Stimulated activated CD4-positive, alpha-beta T cell treated with anti-CD3 and anti-CD28 coated beads, Interleukin-2, amount 100 ng/mL, for 48 hours (primary cell): Measurements from ENCODE around the gene CELF1.

ENCODE experiments used
- DNase-seq, 2 donors: peaks; one replicate each; pipeline ENCODE4 v3.0.0-alpha.2; 2020

The CELF1 gene

DNA sequence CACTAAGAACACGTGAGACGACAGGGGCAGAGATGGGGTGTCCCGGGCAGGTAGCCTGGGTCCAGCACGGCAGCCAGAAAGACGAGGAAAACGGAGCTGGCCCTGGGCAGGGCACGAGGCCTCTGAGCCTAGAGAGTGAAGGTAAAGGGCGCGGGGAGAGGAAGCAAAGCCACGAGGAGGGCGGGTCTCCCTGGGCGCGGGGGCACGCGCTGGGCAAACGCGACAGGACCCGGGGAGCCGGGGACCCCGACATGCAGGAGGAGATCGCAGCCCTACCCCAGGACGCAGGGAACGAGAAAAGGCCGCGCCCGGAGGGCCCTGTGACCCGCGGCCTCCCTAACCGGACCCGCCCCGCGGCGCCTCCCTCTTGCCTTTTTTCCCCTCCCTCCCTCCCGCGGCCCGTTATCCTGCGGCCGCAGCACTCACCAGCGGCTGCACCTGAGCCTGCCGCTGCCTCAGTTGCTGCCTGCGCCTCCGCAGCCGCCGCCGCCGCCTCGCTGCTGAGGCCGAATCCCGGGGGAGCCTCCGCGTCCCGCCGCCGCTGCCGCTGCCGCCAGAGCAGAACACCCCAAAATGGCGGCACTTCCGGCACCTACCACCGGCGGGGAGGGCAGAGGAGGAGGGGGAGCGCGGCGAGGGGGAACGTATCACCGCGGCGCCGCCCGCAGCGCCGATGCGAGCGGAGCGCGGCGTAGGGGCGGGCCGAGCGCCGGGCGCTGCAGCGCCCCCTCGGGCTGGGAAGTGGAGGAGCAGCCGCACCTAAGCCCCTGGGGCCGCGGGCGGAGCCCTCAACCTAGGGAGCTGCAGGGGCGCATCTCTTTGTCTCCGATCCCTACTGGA, at the start of gene CELF1:
Gene CELF1, minus strand, starts transcription at position 567 of the 840 bp plus-strand sequence. CDS start 53,609 bp downstream, outside the sequence.
- DNase-seq, result peak; percentile 90 to 92

DNA sequence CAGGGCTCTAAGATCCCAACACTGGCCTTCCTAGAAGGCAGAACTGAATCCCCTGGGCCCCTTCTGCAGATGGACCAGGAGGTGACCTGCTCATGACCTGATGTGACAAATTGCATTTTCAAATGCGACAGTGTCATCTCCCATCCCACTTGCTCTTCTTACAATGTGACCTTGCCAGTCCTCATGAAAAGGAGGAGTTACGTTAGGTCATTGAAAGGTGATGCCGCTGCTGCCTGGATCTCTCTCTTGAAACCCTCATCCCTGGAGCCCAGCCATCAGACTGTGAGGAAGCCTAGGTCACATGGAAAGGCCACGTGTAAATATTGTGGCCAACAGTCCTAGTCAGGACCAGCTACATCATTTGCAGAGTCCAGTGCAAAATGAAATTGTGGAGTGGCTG, 47.0 kb upstream of the CELF1 start:
- DNase-seq, result no peak

GRCh38 chr11:47595967-47596366, 43.0 kb upstream of the CELF1 start:
- no peak for DNase-seq

DNA sequence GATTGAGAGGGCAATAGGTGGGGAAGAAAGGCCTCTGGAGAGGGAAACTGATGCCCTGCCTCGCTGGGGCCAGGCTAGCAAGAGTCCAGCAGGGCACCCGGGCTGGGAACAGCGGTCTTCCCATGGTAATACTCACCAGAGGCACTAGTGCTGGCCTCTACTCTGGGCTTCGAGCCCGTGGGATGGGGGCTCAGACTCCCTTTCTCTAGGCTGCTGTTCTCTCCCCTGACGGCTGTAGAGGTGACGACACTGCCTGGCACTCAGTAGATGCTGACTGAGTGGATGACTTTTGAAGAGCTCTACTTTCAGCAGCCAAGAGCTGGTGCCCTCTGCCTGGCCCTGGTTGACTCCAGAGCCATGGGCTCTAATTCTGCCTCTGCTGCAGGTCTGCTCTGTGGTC, 42.1 kb upstream of the CELF1 start:
- DNase-seq, result no peak

- no peak for DNase-seq
These were observed 41.3 kb upstream of the CELF1 start, which contains the start of gene C1QTNF4 for GRCh38 chr11:47593934-47594855. Gene C1QTNF4 (minus strand): TSS chr11:47594411. CDS start chr11:47590810, 3,601 bp downstream.

DNA sequence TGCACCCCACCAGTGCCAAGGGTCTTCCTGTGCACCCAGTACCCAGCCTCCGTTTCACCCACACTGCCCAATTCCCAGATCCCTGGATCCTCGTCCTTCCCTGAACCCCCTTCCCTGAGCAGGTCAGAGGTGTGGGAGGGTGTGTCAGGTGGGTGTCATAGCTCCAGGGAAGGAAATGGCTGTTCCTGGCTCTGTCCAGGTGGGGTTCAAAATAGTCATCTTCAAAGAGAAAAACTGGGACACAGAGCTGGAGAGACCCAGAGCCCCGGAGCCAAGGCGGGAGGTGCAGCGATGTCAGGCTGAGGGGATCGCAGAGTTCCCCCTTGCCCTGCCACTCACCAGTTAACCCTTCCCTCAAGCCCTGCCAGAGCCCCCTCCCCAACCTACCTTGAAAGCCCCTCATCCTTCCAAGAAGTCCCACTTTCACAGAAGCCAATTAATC, 40.6 kb upstream of the CELF1 start:
- DNase-seq, result no peak

DNA sequence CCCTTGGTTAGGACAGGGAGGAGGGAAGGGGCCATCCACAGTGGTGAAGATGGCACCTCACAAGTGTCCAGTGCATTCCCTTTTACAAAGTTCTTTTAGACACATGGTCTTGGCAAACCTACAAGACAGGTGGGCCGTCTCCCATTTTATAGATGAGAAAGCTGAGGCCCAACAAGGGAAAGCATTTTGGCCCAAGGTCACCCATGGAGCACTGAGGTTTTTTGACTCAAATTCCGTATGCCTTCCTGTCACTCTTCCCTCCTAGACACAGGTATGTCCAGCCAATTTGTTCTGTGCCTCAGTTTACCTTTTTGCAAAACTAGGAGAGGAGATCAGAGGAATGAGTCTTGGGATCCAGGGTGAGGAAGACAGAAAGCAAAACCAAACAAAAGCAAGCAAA, 40.0 kb upstream of the CELF1 start:
- DNase-seq, result no peak

- DNase-seq, result no peak
These were observed 39.3 kb upstream of the CELF1 start for GRCh38 chr11:47592251-47592650.

DNA sequence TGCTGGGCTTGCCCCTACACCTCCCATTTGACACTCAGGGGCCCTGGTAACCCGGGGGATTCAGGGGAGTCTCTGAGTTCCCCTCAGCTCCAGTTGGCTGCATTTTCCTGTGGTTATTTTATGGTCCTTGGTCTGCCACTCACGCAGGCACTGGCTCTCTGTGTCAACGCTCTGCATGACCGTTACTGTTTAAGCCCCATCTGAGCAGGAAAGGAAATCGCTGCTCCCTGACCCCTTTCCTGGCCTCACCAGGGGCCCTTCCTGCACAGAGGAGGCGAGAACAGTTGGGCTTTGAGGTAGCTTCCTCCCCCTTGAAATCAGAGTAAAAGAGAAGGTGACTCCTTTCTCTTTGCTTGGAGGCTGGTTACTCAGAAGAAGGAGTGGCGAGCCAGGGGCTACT, 38.8 kb upstream of the CELF1 start:
- no peak for DNase-seq

GRCh38 chr11:47589977-47590861, 37.3 kb upstream of the CELF1 start:
- no peak for DNase-seq

GRCh38 chr11:47589584-47589976, 36.6 kb upstream of the CELF1 start:
- DNase-seq, result no peak

GRCh38 chr11:47589118-47589517, 36.2 kb upstream of the CELF1 start:
- DNase-seq, result no peak

DNA sequence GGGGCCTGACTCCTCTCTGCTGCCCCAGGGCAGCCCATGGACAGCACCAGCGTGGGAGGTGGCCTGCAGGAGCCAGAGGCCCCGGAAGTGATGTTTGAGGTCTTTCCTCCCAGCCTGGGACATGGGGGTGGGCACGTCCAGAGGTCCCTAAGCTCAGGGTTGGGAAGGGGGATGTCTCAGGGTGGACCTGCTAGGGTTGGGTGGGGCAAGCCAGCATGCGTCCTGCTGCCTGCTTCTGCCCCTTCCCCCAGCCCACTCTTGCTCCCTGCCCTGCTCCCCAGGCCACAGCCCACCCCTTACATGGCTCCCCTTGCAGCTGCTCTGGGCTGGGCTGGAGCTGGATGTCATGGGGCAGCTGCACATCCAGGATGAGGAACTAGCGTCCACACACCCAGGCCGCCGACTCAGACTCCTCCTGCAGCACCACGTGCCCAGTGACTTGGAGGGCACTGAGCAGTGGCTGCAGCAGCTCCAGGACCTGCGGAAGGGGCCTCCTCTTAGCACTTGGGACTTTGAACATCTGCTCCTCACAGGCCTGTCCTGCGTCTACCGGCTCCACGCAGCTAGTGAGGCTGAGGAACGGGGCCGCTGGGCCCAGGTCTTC, 34.9 kb upstream of the CELF1 start:
- DNase-seq, result no peak

- DNase-seq, result no peak
These were observed 34.2 kb upstream of the CELF1 start for GRCh38 chr11:47587039-47587716.

DNA sequence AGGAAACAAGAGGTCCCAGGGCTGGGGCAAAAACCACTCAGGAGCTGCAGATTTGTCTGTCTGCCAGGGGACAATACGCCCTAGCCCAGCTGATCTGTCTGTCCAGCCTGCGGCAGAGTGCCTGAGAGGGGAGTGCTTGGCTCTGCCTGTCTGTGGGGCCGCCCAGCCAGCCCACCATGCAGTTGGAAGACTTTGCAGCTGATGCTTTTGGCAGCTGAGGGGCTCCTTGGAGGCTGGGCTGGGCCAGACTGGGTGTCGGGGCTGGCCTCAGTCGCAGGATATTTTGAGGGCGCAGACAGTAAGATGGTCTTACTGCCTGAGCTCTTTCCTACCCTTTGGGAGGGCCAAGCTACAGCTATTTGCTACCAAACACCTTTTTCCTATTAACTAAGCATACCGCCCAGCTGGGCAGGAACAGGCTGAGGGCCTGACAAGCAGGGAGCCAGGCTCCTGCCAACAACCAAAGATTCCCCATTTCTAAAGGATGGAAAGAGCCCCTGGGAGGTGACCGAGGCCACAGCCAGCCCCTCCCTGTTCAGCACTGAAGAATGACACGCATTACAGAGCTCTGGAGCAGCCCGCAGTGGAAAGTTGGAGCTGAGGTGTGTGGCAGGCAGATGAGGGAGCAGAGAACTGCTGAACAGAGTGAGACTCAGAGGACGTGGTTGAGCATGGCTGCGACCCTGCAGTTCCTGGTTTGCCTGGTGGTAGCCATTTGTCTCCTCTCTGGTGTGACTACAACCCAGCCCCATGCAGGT, 33.3 kb upstream of the CELF1 start, which contains the start of gene FAM180B:
Gene FAM180B, plus strand, starts transcription at position 581 of the 758 bp plus-strand sequence. Its CDS starts 91 bp downstream, at position 672.
- DNase-seq, result no peak

GRCh38 chr11:47583844-47584243, 30.9 kb upstream of the CELF1 start:
- DNase-seq, result no peak

DNA sequence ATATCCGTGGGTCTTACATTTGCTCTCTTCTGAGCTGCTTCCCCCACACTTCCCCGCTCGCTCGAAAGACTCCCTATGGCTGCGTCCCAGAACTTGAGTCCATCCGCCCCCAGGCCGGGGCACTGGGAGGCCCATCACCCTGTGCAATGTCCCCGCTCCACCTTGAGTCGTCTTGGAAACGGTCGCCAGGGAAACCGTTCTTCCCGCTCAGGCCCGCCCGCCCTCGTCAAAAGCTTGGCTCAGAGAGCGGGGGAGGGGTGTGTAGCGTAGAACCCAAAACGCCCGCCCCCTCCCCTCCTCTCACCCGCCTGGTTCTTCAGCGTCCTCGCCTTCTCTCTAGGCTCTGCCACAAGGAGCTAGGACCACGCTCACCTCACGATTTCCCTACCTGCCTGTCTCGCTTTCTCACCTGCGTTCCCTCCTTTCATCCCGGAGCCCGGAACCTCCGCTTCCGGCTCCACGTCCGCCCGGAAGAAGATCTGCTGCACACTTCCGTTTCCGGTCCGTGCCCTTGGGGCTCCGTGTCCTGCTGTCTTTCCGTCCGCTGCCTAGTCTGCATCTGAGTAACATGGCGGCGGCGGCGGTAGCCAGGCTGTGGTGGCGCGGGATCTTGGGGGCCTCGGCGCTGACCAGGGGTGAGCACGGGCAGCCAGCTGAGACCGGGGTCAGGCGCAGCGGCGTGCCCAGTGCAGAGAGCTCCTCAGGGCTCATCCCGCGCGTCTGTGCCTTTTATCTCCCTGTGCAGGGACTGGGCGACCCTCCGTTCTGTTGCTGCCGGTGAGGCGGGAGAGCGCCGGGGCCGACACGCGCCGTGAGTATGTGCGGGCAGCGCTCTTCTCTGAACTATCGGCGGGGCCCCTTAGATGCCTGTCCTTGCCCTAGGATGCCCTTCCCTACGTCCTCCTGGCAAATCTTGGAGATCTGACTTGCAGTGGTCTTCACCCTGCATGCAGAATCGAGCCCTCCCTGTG, 25.9 kb upstream of the CELF1 start, which contains the start of the genes KBTBD4 and NDUFS3:
Gene KBTBD4, minus strand, starts transcription at position 447 of the 971 bp plus-strand sequence. Its CDS starts 19 bp downstream, at position 428.
Gene NDUFS3, plus strand, starts transcription at position 551 of the 971 bp plus-strand sequence. Its CDS starts 18 bp downstream, at position 569.
- peak; percentile 92 to 93 for DNase-seq

DNA sequence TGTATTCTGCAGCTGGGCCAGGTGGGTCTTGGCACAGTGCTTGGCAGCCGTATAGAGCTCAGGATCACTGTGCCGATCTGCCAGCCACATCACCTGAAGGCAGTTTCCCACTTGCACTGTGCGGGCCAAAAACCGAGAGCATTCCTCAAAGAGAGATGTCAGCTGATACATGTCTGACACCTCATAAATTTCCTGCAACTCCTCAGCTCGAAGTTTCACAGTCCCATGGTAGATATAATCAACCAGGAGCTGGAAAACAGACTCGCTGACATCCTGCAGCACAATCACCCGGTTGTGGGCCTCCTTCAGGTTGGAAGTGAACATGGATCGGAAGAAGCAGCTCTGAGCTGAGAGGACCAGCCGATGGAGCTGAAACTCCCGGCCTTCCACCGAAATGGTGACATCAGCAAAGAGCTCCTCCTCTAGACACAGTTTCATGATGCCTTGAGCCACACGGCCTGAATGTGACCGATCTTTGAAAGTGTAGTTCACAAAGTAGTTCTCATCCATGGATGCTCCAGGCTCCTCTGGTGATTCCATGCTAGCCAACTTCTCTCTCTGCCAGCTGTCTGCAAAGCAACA, 24.6 kb upstream of the CELF1 start:
- DNase-seq, result no peak

- DNase-seq, result no peak
These were observed 20.4 kb upstream of the CELF1 start for GRCh38 chr11:47573321-47573720.
